Testis (tissue), 2 donors: Measurements from ENCODE around the gene IL17RB.

Source experiments
- CTCF ChIP-seq, 3 experiments: fragments of 450-650 bp in 2 of 3; fragments of 200-600 bp in 1 of 3; sonication (generic) in 1 of 3; IDR thresholded peaks; one replicate each; pipeline ENCODE4 v1.5.1; 2016 to 2019; ENCODE audit warnings: antibody characterized with exemption in 3 of 3, mild to moderate bottlenecking in 2 of 3, moderate library complexity in 1 of 3
- POLR2A ChIP-seq: fragments of 450-650 bp; IDR thresholded peaks from one replicate; pipeline ENCODE4 v1.6.1; 2017; ENCODE audit warnings: antibody characterized with exemption, mild to moderate bottlenecking, moderate library complexity

GRCh38 chr3:53845881-53846133, 561 bp upstream of the IL17RB start:
- TF ChIP-seq CTCF (IDR thresholded peaks at IDR 0.05) (no peak), POLR2A (no peak)
